K562 (cell line): ENCODE data around the gene SLC25A45. TPM values are rescaled to one million over a fixed set of nuclear protein-coding genes. Genes with fewer than 3 reads are reported as not detected.

Experiments
- BCLAF1 ChIP-seq, 2 experiments: fragments of 450-650 bp in 1 of 2; IDR thresholded peaks; 2 replicates each; pipeline ENCODE4 v1.6.1; 2011 to 2017; ENCODE audit warnings: low read depth in 2 of 2, antibody characterized with exemption in 1 of 2, borderline replicate concordance in 1 of 2, low read length in 1 of 2, mild to moderate bottlenecking in 1 of 2, mixed read lengths in 1 of 2; ENCODE audit not compliant: control insufficient read depth in 1 of 2
- CLOCK ChIP-seq: fragments of 250-450 bp; sonication (Bioruptor Pico); IDR thresholded peaks from 2 replicates; pipeline ENCODE4 v1.4.0; 2020; ENCODE audit warnings: mild to moderate bottlenecking, moderate library complexity, borderline replicate concordance
- FOS ChIP-seq: IDR thresholded peaks from 3 replicates; pipeline ENCODE4 v1.6.1; 2011; ENCODE audit not compliant: insufficient read length; ENCODE audit errors: extremely low read depth
- HCFC1 ChIP-seq: IDR thresholded peaks from 2 replicates; pipeline ENCODE4 v1.6.1; 2012; ENCODE audit warnings: low read depth, low read length, improper control_type of control experiment
- HNRNPUL1 ChIP-seq: fragments of 200-400 bp; formaldehyde crosslinking; IDR thresholded peaks from 2 replicates; pipeline ENCODE4 v1.6.1; 2017; ENCODE audit warnings: low read length
- MYBL2 ChIP-seq, 2 experiments: fragments of 450-650 bp in 1 of 2; sonication (generic) in 1 of 2; formaldehyde crosslinking in 1 of 2; IDR thresholded peaks; 2 replicates each; pipeline versions ENCODE4 v1.6.1 to v1.8.1; 2017 to 2022; ENCODE audit warnings: borderline replicate concordance in 1 of 2, inconsistent platforms in 1 of 2, low read depth in 1 of 2, mild to moderate bottlenecking in 1 of 2, missing genetic modification reagents in 1 of 2, moderate library complexity in 1 of 2
- OTX1 ChIP-seq: fragments of 450-650 bp; formaldehyde crosslinking; IDR thresholded peaks from 2 replicates; pipeline ENCODE4 v1.4.0; 2022; ENCODE audit warnings: mild to moderate bottlenecking
- PHTF2 ChIP-seq: fragments of 250-450 bp; sonication (Bioruptor Pico); IDR thresholded peaks from 2 replicates; pipeline ENCODE4 v1.5.0; 2021; ENCODE audit warnings: mild to moderate bottlenecking
- PPARD ChIP-seq: fragments of 250-450 bp; sonication (Bioruptor Pico); IDR thresholded peaks from 2 replicates; pipeline ENCODE4 v1.8.0; 2022; ENCODE audit warnings: inconsistent platforms, mild to moderate bottlenecking, moderate library complexity
- RBM34 ChIP-seq: fragments of 200-400 bp; formaldehyde crosslinking; IDR thresholded peaks from 2 replicates; pipeline ENCODE4 v1.6.1; 2018; ENCODE audit warnings: low read length, borderline replicate concordance; ENCODE audit not compliant: insufficient read depth
- SNIP1 ChIP-seq: fragments of 450-650 bp; IDR thresholded peaks from 2 replicates; pipeline ENCODE4 v1.7.1; 2017; ENCODE audit warnings: low read depth, mild to moderate bottlenecking
- SREBF1 ChIP-seq: fragments of 150-350 bp; IDR thresholded peaks from 2 replicates; pipeline ENCODE4 v1.6.1; 2014; ENCODE audit warnings: antibody characterized with exemption, low read depth, low read length, borderline replicate concordance
- SRSF1 ChIP-seq: fragments of 200-400 bp; formaldehyde crosslinking; IDR thresholded peaks from 2 replicates; pipeline ENCODE4 v1.6.1; 2017; ENCODE audit warnings: mild to moderate bottlenecking, low read depth, low read length, moderate library complexity
- U2AF1 ChIP-seq: fragments of 200-400 bp; formaldehyde crosslinking; optimal IDR thresholded peaks from 2 replicates; pipeline ENCODE3; 2017; ENCODE audit warnings: mild to moderate bottlenecking, low read depth, low read length, moderate library complexity
- XRCC4 ChIP-seq: IDR thresholded peaks from one replicate; pipeline ENCODE4 v1.6.1; 2011; ENCODE audit not compliant: insufficient read depth, insufficient read length; ENCODE audit errors: extremely low read depth
- ZFP36 ChIP-seq: fragments of 150-350 bp; IDR thresholded peaks from 2 replicates; pipeline ENCODE4 v1.6.1; 2018; ENCODE audit warnings: low read length, low read depth; ENCODE audit not compliant: partially characterized antibody
- polyA plus RNA-seq, 8 experiments: library from polyadenylated mRNA; depleted of rRNA in 4 of 8; stranded (reverse) in 5 of 8; unstranded in 3 of 8; fragments of >200 nt; fragmentation: Nextera tagmentation in 2 of 8; fragmentation: Illumina TruSeq in 1 of 8; extraction: Ambion mirVana in 2 of 8; extraction: Trizol in 1 of 8; gene quantifications; 2 replicates each; pipeline versions ENCODE4 v1.2.1 to v1.2.3, GENCODE V29; 2011 to 2014; ENCODE audit warnings: inconsistent platforms in 1 of 8, missing spikeins in 1 of 8
- total RNA-seq, 7 experiments: library from RNA; depleted of rRNA in 6 of 7; stranded (reverse); fragments of >200 nt in 6 of 7; fragmentation: Illumina TruSeq in 2 of 7; extraction: Trizol in 2 of 7; gene quantifications; 2 replicates each; pipeline versions ENCODE4 v1.2.1 to v1.2.3, GENCODE V29; 2011 to 2021; ENCODE audit warnings: low replicate concordance in 1 of 7
- TF ChIP-seq, protein P1 (sequence below): fragments of 250-450 bp; sonication (Bioruptor Pico); IDR thresholded peaks from 2 replicates; pipeline ENCODE4 v1.5.1; 2021; ENCODE audit warnings: mild to moderate bottlenecking
- TF ChIP-seq, protein P2 (sequence below): fragments of 450-650 bp; IDR thresholded peaks from 2 replicates; pipeline ENCODE4 v1.6.1; 2017; ENCODE audit warnings: antibody characterized with exemption

Gene SLC25A45
- total and polyA plus RNA-seq, 9 of the 15 experiments (the other 6 are each of a cell fraction or from before 2014, with no cell fraction given), result 0.15 to 2.3 (median 0.68) TPM

- no peak for TF ChIP-seq CLOCK (CRISPR knock-in tag)
- TF ChIP-seq U2AF1, result peak; percentile 28
- no peak for TF ChIP-seq PPARD
- no peak for TF ChIP-seq FOS
- no peak for TF ChIP-seq SREBF1
- peak; percentile 48; the same call in 1 of the 2 replicates for TF ChIP-seq PHTF2 (CRISPR knock-in tag)
- TF ChIP-seq HNRNPUL1, result peak; percentile 93
- TF ChIP-seq HCFC1, result no peak
- peak; percentile 96 for TF ChIP-seq OTX1 (CRISPR knock-in tag)
- TF ChIP-seq SNIP1, result 0 out of 2 replicates have a peak, but pooled peaks have one; percentile 52
- no peak for TF ChIP-seq ZFP36
- TF ChIP-seq, protein P1, sequence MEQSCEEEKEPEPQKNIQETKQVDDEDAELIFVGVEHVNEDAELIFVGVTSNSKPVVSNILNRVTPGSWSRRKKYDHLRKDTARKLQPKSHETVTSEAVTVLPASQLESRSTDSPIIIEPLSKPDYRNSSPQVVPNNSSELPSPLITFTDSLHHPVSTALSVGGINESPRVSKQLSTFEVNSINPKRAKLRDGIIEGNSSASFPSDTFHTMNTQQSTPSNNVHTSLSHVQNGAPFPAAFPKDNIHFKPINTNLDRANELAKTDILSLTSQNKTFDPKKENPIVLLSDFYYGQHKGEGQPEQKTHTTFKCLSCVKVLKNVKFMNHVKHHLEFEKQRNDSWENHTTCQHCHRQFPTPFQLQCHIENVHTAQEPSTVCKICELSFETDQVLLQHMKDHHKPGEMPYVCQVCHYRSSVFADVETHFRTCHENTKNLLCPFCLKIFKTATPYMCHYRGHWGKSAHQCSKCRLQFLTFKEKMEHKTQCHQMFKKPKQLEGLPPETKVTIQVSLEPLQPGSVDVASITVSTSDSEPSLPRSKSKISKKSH (CRISPR knock-in tag), result no peak
- TF ChIP-seq, protein P2, sequence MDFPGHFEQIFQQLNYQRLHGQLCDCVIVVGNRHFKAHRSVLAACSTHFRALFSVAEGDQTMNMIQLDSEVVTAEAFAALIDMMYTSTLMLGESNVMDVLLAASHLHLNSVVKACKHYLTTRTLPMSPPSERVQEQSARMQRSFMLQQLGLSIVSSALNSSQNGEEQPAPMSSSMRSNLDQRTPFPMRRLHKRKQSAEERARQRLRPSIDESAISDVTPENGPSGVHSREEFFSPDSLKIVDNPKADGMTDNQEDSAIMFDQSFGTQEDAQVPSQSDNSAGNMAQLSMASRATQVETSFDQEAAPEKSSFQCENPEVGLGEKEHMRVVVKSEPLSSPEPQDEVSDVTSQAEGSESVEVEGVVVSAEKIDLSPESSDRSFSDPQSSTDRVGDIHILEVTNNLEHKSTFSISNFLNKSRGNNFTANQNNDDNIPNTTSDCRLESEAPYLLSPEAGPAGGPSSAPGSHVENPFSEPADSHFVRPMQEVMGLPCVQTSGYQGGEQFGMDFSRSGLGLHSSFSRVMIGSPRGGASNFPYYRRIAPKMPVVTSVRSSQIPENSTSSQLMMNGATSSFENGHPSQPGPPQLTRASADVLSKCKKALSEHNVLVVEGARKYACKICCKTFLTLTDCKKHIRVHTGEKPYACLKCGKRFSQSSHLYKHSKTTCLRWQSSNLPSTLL, result 0 out of 2 replicates have a peak, but pooled peaks have one; percentile 62
- 0 out of 2 replicates have a peak, but pooled peaks have one; percentile 26 for TF ChIP-seq MYBL2 (IDR thresholded peaks at IDR 0.05; ENCODE audit: low read depth)
- no peak for TF ChIP-seq MYBL2 (CRISPR knock-in tag; IDR thresholded peaks at IDR 0.05; ENCODE audit: borderline replicate concordance)
- TF ChIP-seq XRCC4, result no peak
- TF ChIP-seq BCLAF1 (IDR thresholded peaks at IDR 0.05; ENCODE audit: borderline replicate concordance in 1 of 2, control insufficient read depth in 1 of 2, low read depth in 2 of 2, low read length in 1 of 2), result peak; percentile 67 to 83; a peak in 2 of 4 replicates
- TF ChIP-seq RBM34, result no peak
- no peak for TF ChIP-seq SRSF1
Measured at GRCh38 chr11:65429068-65429681, 46.7 kb upstream of the SLC25A45 start (continued).
